OCI-LY3 (cell line): Measurements from ENCODE around the gene SHISAL2A.

Experiments used
- EZH2phosphoT487 ChIP-seq: fragments of 200-600 bp; shearing (Covaris generic); IDR thresholded peaks from 2 replicates; pipeline ENCODE4 v1.6.1; 2018; ENCODE audit warnings: antibody characterized with exemption, mixed run types, low read depth
- TF ChIP-seq, protein P1 (sequence below): fragments of 200-600, 300-600 bp; sonication (generic); IDR thresholded peaks from 2 replicates; pipeline ENCODE4 v1.5.1; 2014; ENCODE audit warnings: antibody characterized with exemption, low read length, low read depth

GRCh38 chr1:52636721-52637695 is 4.0 kb downstream of the SHISAL2A start:
- TF ChIP-seq, protein P1, sequence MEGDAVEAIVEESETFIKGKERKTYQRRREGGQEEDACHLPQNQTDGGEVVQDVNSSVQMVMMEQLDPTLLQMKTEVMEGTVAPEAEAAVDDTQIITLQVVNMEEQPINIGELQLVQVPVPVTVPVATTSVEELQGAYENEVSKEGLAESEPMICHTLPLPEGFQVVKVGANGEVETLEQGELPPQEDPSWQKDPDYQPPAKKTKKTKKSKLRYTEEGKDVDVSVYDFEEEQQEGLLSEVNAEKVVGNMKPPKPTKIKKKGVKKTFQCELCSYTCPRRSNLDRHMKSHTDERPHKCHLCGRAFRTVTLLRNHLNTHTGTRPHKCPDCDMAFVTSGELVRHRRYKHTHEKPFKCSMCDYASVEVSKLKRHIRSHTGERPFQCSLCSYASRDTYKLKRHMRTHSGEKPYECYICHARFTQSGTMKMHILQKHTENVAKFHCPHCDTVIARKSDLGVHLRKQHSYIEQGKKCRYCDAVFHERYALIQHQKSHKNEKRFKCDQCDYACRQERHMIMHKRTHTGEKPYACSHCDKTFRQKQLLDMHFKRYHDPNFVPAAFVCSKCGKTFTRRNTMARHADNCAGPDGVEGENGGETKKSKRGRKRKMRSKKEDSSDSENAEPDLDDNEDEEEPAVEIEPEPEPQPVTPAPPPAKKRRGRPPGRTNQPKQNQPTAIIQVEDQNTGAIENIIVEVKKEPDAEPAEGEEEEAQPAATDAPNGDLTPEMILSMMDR, result no peak
- TF ChIP-seq EZH2phosphoT487, result no peak
